GM23248 (cell line): ENCODE results near the gene GBX1.

ENCODE experiments used
- EZH2 ChIP-seq: fragments of 200-600 bp; sonication (generic); IDR thresholded peaks from 2 replicates; pipeline ENCODE4 v1.6.1; 2018; ENCODE audit warnings: antibody characterized with exemption, mild to moderate bottlenecking; ENCODE audit not compliant: insufficient read depth, poor library complexity, severe bottlenecking
- EZH2phosphoT487 ChIP-seq: fragments of 200-600 bp; sonication (generic); IDR thresholded peaks from 2 replicates; pipeline ENCODE4 v1.6.1; 2018; ENCODE audit warnings: antibody characterized with exemption, moderate library complexity, mild to moderate bottlenecking, low read depth; ENCODE audit not compliant: insufficient read depth

GRCh38 chr7:151194188-151194587 is 26.7 kb upstream of the GBX1 start:
- TF ChIP-seq EZH2 (no peak), EZH2phosphoT487 (no peak)
